WTC11 (cell line): Measurements from ENCODE around the gene EPS8L1. TPM values are rescaled to one million over a fixed set of nuclear protein-coding genes. Genes with fewer than 3 reads are reported as not detected.
A peak's percentile ranks its signal among the peaks of the same experiment; 100 is the strongest.

Experiments used
- ATAC-seq: fragments of 200-7000 bp; cut with Tn5 transposase; 2 replicates; pipeline ENCODE4 v1.10.0; 2021; ENCODE audit warnings: mild to moderate bottlenecking, moderate library complexity
- CTCF ChIA-PET: fragments of 300-600 bp; sonication (Branson Sonifier 250); formaldehyde crosslinking; loops from one replicate; lab custom pipeline; 2021; ENCODE audit warnings: antibody characterized with exemption; lab: Charles Lee
- POLR2A ChIA-PET: fragments of 350-600 bp; sonication (Branson Sonifier 250); formaldehyde crosslinking; loops from one replicate; lab custom pipeline; 2021; ENCODE audit warnings: antibody characterized with exemption; lab: Charles Lee
- DNase-seq: peaks from one replicate; pipeline ENCODE4 v3.0.0; 2021; ENCODE audit warnings: low spot score
- H3K27ac Mint-ChIP-seq: 2 replicates; pipeline ENCODE4 v1.8.0; 2021; ENCODE audit warnings: mixed read lengths
- H3K27me3 Mint-ChIP-seq: 2 replicates; pipeline ENCODE4 v1.8.0; 2021; ENCODE audit warnings: low read depth, mild to moderate bottlenecking, moderate library complexity, mixed read lengths
- H3K36me3 Mint-ChIP-seq: 2 replicates; pipeline ENCODE4 v1.8.0; 2021; ENCODE audit warnings: mixed read lengths
- H3K4me1 Mint-ChIP-seq: 2 replicates; pipeline ENCODE4 v1.8.0; 2022; ENCODE audit warnings: mixed read lengths
- H3K4me3 Mint-ChIP-seq: 2 replicates; pipeline ENCODE4 v1.8.0; 2021; ENCODE audit warnings: mild to moderate bottlenecking, moderate library complexity, mixed read lengths
- H3K9me3 Mint-ChIP-seq: 2 replicates; pipeline ENCODE4 v1.8.0; 2021; ENCODE audit warnings: mixed read lengths
- AFF4 ChIP-seq: sonication (generic); formaldehyde crosslinking; IDR thresholded peaks from 2 replicates; pipeline ENCODE4 v1.8.1; 2023; ENCODE audit warnings: mild to moderate bottlenecking, missing genetic modification reagents, borderline replicate concordance
- ARID4B ChIP-seq: sonication (generic); formaldehyde crosslinking; IDR thresholded peaks from 2 replicates; pipeline ENCODE4 v1.8.0; 2023; ENCODE audit warnings: missing genetic modification reagents, mild to moderate bottlenecking, borderline replicate concordance
- E2F5 ChIP-seq: sonication (generic); formaldehyde crosslinking; IDR thresholded peaks from 2 replicates; pipeline ENCODE4 v1.8.1; 2022; ENCODE audit warnings: mild to moderate bottlenecking, moderate library complexity, missing genetic modification reagents
- ELF4 ChIP-seq: sonication (generic); formaldehyde crosslinking; IDR thresholded peaks from 2 replicates; pipeline ENCODE4 v1.8.1; 2022; ENCODE audit warnings: low read depth, mild to moderate bottlenecking, moderate library complexity, missing genetic modification reagents
- ETV6 ChIP-seq: sonication (generic); formaldehyde crosslinking; IDR thresholded peaks from 2 replicates; pipeline ENCODE4 v1.8.1; 2022; ENCODE audit warnings: mild to moderate bottlenecking, missing genetic modification reagents
- FOXK1 ChIP-seq: sonication (generic); formaldehyde crosslinking; IDR thresholded peaks from 2 replicates; pipeline ENCODE4 v1.8.0; 2022; ENCODE audit warnings: mild to moderate bottlenecking, moderate library complexity, missing genetic modification reagents
- GABPB1 ChIP-seq: sonication (generic); formaldehyde crosslinking; IDR thresholded peaks from 2 replicates; pipeline ENCODE4 v1.8.1; 2023; ENCODE audit warnings: mild to moderate bottlenecking, missing genetic modification reagents
- GRHL2 ChIP-seq: fragments of 250-450 bp; sonication (Bioruptor Pico); IDR thresholded peaks from 2 replicates; pipeline ENCODE4 v1.8.0; 2022; ENCODE audit warnings: mild to moderate bottlenecking, moderate library complexity; ENCODE audit not compliant: insufficient replicate concordance, severe bottlenecking
- JUN ChIP-seq: sonication (generic); formaldehyde crosslinking; IDR thresholded peaks from 2 replicates; pipeline ENCODE4 v1.8.0; 2023; ENCODE audit warnings: mild to moderate bottlenecking, missing genetic modification reagents
- KAT7 ChIP-seq: sonication (generic); formaldehyde crosslinking; IDR thresholded peaks from 2 replicates; pipeline ENCODE4 v1.8.1; 2023; ENCODE audit warnings: missing genetic modification reagents, mild to moderate bottlenecking, borderline replicate concordance
- MYBL2 ChIP-seq: sonication (generic); formaldehyde crosslinking; IDR thresholded peaks from 2 replicates; pipeline ENCODE4 v1.8.1; 2023; ENCODE audit warnings: mild to moderate bottlenecking, moderate library complexity, missing genetic modification reagents
- SMAD3 ChIP-seq: sonication (generic); formaldehyde crosslinking; IDR thresholded peaks from 2 replicates; pipeline ENCODE4 v1.8.0; 2022; ENCODE audit warnings: missing genetic modification reagents, mild to moderate bottlenecking, borderline replicate concordance
- STAT6 ChIP-seq: sonication (generic); formaldehyde crosslinking; conservative IDR thresholded peaks from 2 replicates; pipeline ENCODE4 v1.8.1; 2023; ENCODE audit warnings: mild to moderate bottlenecking, low read depth, missing genetic modification reagents, moderate library complexity
- TEAD4 ChIP-seq: sonication (generic); formaldehyde crosslinking; IDR thresholded peaks from 2 replicates; pipeline ENCODE4 v1.8.0; 2022; ENCODE audit warnings: mild to moderate bottlenecking, missing genetic modification reagents
- ZNF138 ChIP-seq: sonication (generic); formaldehyde crosslinking; conservative IDR thresholded peaks from 2 replicates; pipeline ENCODE4 v1.8.1; 2022; ENCODE audit warnings: mild to moderate bottlenecking, moderate library complexity, missing genetic modification reagents
- ZNF263 ChIP-seq: sonication (generic); formaldehyde crosslinking; IDR thresholded peaks from 2 replicates; pipeline ENCODE4 v1.8.1; 2022; ENCODE audit warnings: low read depth, mild to moderate bottlenecking, moderate library complexity, missing genetic modification reagents
- ZNF423 ChIP-seq: fragments of 250-450 bp; sonication (Bioruptor Pico); IDR thresholded peaks from 2 replicates; pipeline ENCODE4 v2.1.2; 2022; ENCODE audit warnings: mild to moderate bottlenecking, moderate library complexity
- total RNA-seq: library from RNA; stranded (reverse); gene quantifications from 3 replicates; pipeline ENCODE4 v1.2.3, GENCODE V29; 2021
- TF ChIP-seq, protein P1 (sequence below): sonication (generic); formaldehyde crosslinking; IDR thresholded peaks from 2 replicates; pipeline ENCODE4 v1.8.1; 2022; ENCODE audit warnings: low read depth, missing genetic modification reagents, borderline replicate concordance
- TF ChIP-seq, protein P2 (sequence below): sonication (generic); formaldehyde crosslinking; IDR thresholded peaks from 2 replicates; pipeline ENCODE4 v1.8.0; 2022; ENCODE audit warnings: mild to moderate bottlenecking, missing genetic modification reagents
- TF ChIP-seq, protein P3 (sequence below): sonication (generic); formaldehyde crosslinking; IDR thresholded peaks from 2 replicates; pipeline ENCODE4 v1.8.1; 2022; ENCODE audit warnings: mild to moderate bottlenecking, missing genetic modification reagents, moderate library complexity, borderline replicate concordance

EPS8L1 gene
- total RNA-seq, 1 experiment from 2014 or later = 38.9 TPM

- H3K27ac Mint-ChIP-seq = peak overlapping the region; percentile 98
- TF ChIP-seq SMAD3 (no peak; the same call in 1 of the 2 replicates), MYBL2 (CRISPR knock-in tag) (no peak), AFF4 (CRISPR knock-in tag) (no peak), STAT6 (CRISPR knock-in tag) (no peak), ZNF423 (CRISPR knock-in tag) (no peak), ETV6 (CRISPR knock-in tag) (0 out of 2 replicates have a peak, but pooled peaks have one; percentile 49), TEAD4 (CRISPR knock-in tag) (no peak), ELF4 (CRISPR knock-in tag) (0 out of 2 replicates have a peak, but pooled peaks have one; percentile 37), FOXK1 (CRISPR knock-in tag) (peak; percentile 70), KAT7 (CRISPR knock-in tag) (no peak), JUN (no peak), GRHL2 (CRISPR knock-in tag) (no peak), ZNF138 (CRISPR knock-in tag) (no peak), ZNF263 (no peak), E2F5 (CRISPR knock-in tag) (peak; percentile 33; the same call in 1 of the 2 replicates), ARID4B (peak; percentile 88; the same call in 1 of the 2 replicates), GABPB1 (CRISPR knock-in tag) (no peak)
- TF ChIP-seq, protein P1, sequence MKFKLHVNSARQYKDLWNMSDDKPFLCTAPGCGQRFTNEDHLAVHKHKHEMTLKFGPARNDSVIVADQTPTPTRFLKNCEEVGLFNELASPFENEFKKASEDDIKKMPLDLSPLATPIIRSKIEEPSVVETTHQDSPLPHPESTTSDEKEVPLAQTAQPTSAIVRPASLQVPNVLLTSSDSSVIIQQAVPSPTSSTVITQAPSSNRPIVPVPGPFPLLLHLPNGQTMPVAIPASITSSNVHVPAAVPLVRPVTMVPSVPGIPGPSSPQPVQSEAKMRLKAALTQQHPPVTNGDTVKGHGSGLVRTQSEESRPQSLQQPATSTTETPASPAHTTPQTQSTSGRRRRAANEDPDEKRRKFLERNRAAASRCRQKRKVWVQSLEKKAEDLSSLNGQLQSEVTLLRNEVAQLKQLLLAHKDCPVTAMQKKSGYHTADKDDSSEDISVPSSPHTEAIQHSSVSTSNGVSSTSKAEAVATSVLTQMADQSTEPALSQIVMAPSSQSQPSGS (CRISPR knock-in tag) = no peak
- TF ChIP-seq, protein P2, sequence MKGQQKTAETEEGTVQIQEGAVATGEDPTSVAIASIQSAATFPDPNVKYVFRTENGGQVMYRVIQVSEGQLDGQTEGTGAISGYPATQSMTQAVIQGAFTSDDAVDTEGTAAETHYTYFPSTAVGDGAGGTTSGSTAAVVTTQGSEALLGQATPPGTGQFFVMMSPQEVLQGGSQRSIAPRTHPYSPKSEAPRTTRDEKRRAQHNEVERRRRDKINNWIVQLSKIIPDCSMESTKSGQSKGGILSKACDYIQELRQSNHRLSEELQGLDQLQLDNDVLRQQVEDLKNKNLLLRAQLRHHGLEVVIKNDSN (CRISPR knock-in tag) = peak; percentile 51; the same call in 1 of the 2 replicates
- TF ChIP-seq, protein P3, sequence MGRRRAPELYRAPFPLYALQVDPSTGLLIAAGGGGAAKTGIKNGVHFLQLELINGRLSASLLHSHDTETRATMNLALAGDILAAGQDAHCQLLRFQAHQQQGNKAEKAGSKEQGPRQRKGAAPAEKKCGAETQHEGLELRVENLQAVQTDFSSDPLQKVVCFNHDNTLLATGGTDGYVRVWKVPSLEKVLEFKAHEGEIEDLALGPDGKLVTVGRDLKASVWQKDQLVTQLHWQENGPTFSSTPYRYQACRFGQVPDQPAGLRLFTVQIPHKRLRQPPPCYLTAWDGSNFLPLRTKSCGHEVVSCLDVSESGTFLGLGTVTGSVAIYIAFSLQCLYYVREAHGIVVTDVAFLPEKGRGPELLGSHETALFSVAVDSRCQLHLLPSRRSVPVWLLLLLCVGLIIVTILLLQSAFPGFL = no peak
Observed at GRCh38 chr19:55080968-55081769, 5.5 kb downstream of the EPS8L1 start.

More at GRCh38 chr19:55080968-55081769, 5.5 kb downstream of the EPS8L1 start:
- DNase-seq (peak; percentile 98), ATAC-seq (peak; percentile 67)
- ChIA-PET POLR2A (interaction anchor here (0.6 to 1.2 kb wide), 4 partner anchors 18 to 212 kb away, joined by 3 read pairs; partner anchors contain the start of gene RDH13), CTCF (interaction anchor here (0.5 to 1.7 kb wide), 12 partner anchors 8 to 552 kb away, joined by 3 to 14 read pairs (median 4); partner anchors contain the start of gene DNAAF3)
- H3K4me1 Mint-ChIP-seq = peaks cover 48% of the 10 kb centered on the region
- H3K36me3 Mint-ChIP-seq = 0 out of 2 replicates have a peak, but pooled peaks cover 3% of the 10 kb centered on the region
- no peaks in the 10 kb centered on the region for H3K9me3 Mint-ChIP-seq
- H3K27me3 Mint-ChIP-seq = peaks cover 79% of the 10 kb centered on the region
- H3K4me3 Mint-ChIP-seq = peak overlapping the region; percentile 96
